DOHH2 (cell line): ENCODE measurements around the gene ADTRP.

Source experiments
- CTCF ChIP-seq: fragments of 200-600 bp; sonication (generic); IDR thresholded peaks from one replicate; pipeline ENCODE4 v1.5.1; 2014; ENCODE audit warnings: antibody characterized with exemption, mild to moderate bottlenecking, low read depth, low read length; ENCODE audit not compliant: poor library complexity, severe bottlenecking
- EZH2phosphoT487 ChIP-seq: fragments of 200-600 bp; sonication (generic); IDR thresholded peaks from 2 replicates; pipeline ENCODE4 v1.6.1; 2017; ENCODE audit warnings: borderline replicate concordance, mild to moderate bottlenecking, antibody characterized with exemption, low read length, moderate library complexity, mixed read lengths

DNA sequence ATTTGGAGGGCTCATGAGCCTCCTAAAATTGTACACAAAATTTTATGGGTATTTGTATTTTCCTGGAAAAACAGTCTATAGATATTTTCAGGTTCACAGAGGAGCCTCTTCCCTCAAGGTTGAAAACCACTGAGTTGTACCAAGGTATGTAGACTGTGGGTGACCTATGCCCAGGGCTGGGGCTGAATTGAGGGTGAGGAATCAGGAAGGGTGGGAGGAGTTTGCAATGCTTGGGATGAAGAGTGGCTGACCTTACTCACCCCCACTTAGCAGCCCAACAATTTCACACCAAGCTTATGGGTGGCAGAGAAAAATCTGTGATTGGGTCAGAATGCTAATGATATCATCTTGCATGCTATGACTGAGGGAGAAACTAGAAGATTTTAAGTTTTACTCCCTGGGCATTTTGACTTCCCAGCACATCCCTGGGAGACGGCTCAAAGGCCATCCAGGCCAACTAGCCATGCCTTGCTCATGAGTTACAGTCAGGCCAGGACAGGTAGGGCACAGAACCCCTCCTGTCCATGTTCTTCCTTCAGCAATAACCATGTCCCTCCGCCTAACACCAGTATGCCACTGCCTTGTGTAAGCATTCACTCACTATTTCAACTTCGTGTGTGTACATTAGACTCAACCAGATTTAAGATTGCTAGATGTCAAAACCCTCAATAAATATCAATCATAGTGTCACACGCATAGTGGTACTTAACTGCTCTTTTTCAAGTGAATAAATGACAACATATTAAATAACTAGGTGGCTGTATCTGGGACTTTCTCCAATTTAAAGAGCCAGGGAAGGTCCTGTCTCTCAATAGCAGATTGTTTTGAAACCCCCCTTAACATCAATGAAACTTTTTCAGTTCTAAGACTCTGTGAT, 16.6 kb downstream of the ADTRP start:
- TF ChIP-seq CTCF (no peak), EZH2phosphoT487 (no peak)
